KMS-11 (cell line): ENCODE data around the gene PAEP.

Experiments used
- H2AFZ ChIP-seq: fragments of 200-600 bp; sonication (generic); 2 replicates; pipeline ENCODE4 v1.6.1; 2016; ENCODE audit warnings: antibody characterized with exemption, mixed run types, low read depth
- H3K27ac ChIP-seq: fragments of 200-600 bp; sonication (generic); 2 replicates; pipeline ENCODE4 v1.6.1; 2016; ENCODE audit warnings: mild to moderate bottlenecking, mixed run types
- H3K27me3 ChIP-seq: fragments of 200-600 bp; sonication (generic); 2 replicates; pipeline ENCODE4 v1.6.1; 2017; ENCODE audit warnings: mild to moderate bottlenecking, low read depth, mixed run types, moderate library complexity; ENCODE audit not compliant: insufficient read depth
- H3K36me3 ChIP-seq: fragments of 200-600 bp; sonication (generic); 2 replicates; pipeline ENCODE4 v1.6.1; 2017; ENCODE audit warnings: mild to moderate bottlenecking, mixed run types; ENCODE audit not compliant: insufficient read depth
- H3K4me1 ChIP-seq: fragments of 200-600 bp; sonication (generic); 2 replicates; pipeline ENCODE4 v1.6.1; 2016; ENCODE audit warnings: mild to moderate bottlenecking, low read depth, mixed run types; ENCODE audit not compliant: poor library complexity, severe bottlenecking
- H3K4me2 ChIP-seq: fragments of 200-600 bp; sonication (generic); 2 replicates; pipeline ENCODE4 v1.7.0; 2016; ENCODE audit warnings: mild to moderate bottlenecking, mixed run types
- H3K4me3 ChIP-seq: fragments of 200-600 bp; sonication (generic); IDR thresholded peaks from 2 replicates; pipeline ENCODE4 v1.6.1; 2017; ENCODE audit warnings: low read depth, low read length, mixed read lengths; ENCODE audit not compliant: insufficient read depth
- H3K79me2 ChIP-seq: fragments of 200-600 bp; sonication (generic); 2 replicates; pipeline ENCODE4 v1.6.1; 2016; ENCODE audit warnings: low read depth, mixed run types; ENCODE audit not compliant: insufficient read depth
- H3K9ac ChIP-seq: fragments of 200-600 bp; sonication (generic); 2 replicates; pipeline ENCODE4 v1.6.1; 2016; ENCODE audit warnings: mild to moderate bottlenecking, mixed run types
- H4K20me1 ChIP-seq: fragments of 200-600 bp; sonication (generic); 2 replicates; pipeline ENCODE4 v1.6.1; 2016; ENCODE audit warnings: mild to moderate bottlenecking, mixed run types; ENCODE audit not compliant: insufficient read depth
- TF ChIP-seq, protein P1 (sequence below): fragments of 200-600 bp; sonication (generic); conservative IDR thresholded peaks from 2 replicates; pipeline ENCODE4 v1.6.1; 2017; ENCODE audit warnings: low read depth, mild to moderate bottlenecking, antibody characterized with exemption, low read length, moderate library complexity, mixed read lengths

The PAEP gene

DNA sequence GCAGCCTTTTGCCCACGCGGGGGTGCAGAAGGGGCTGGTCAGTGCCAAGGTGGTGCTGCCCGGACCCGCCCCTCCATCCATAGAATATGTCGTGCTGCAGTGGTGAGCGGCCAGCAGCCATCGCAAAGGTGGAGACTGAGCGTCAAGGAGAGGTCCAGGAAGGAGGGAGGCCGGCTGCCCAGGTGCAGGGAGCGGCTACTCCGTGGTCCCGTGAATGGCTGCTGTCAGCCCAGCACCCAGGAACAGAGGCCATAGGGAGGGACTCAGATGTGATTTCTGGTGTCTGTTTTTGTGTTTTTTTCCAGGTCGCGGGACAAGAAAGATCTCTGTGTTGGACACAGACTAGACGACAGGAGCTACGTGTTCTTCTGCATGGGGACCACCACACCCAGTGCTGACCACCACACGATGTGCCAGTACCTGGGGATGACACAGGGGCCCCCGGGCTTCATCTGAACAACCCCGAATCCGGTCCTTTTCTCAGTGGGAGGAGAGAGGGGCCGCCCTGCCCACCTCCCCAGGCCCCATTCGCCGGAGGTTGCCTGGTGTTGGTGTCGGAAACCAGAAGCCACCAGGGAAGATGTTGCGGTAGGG, 29.0 kb downstream of the PAEP start:
- Histone ChIP-seq H3K4me3 (no peak overlapping the region), H3K36me3 (no peaks in the 10 kb centered on the region), H3K27me3 (peaks cover 29% of the 10 kb centered on the region; the same call in 1 of the 2 replicates), H3K4me2 (no peak overlapping the region), H3K4me1 (no peaks in the 10 kb centered on the region), H3K9ac (no peak overlapping the region), H2AFZ (no peak overlapping the region), H3K79me2 (no peaks in the 10 kb centered on the region), H3K27ac (no peak overlapping the region), H4K20me1 (no peaks in the 10 kb centered on the region)
- TF ChIP-seq, protein P1, sequence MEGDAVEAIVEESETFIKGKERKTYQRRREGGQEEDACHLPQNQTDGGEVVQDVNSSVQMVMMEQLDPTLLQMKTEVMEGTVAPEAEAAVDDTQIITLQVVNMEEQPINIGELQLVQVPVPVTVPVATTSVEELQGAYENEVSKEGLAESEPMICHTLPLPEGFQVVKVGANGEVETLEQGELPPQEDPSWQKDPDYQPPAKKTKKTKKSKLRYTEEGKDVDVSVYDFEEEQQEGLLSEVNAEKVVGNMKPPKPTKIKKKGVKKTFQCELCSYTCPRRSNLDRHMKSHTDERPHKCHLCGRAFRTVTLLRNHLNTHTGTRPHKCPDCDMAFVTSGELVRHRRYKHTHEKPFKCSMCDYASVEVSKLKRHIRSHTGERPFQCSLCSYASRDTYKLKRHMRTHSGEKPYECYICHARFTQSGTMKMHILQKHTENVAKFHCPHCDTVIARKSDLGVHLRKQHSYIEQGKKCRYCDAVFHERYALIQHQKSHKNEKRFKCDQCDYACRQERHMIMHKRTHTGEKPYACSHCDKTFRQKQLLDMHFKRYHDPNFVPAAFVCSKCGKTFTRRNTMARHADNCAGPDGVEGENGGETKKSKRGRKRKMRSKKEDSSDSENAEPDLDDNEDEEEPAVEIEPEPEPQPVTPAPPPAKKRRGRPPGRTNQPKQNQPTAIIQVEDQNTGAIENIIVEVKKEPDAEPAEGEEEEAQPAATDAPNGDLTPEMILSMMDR = no peak

DNA sequence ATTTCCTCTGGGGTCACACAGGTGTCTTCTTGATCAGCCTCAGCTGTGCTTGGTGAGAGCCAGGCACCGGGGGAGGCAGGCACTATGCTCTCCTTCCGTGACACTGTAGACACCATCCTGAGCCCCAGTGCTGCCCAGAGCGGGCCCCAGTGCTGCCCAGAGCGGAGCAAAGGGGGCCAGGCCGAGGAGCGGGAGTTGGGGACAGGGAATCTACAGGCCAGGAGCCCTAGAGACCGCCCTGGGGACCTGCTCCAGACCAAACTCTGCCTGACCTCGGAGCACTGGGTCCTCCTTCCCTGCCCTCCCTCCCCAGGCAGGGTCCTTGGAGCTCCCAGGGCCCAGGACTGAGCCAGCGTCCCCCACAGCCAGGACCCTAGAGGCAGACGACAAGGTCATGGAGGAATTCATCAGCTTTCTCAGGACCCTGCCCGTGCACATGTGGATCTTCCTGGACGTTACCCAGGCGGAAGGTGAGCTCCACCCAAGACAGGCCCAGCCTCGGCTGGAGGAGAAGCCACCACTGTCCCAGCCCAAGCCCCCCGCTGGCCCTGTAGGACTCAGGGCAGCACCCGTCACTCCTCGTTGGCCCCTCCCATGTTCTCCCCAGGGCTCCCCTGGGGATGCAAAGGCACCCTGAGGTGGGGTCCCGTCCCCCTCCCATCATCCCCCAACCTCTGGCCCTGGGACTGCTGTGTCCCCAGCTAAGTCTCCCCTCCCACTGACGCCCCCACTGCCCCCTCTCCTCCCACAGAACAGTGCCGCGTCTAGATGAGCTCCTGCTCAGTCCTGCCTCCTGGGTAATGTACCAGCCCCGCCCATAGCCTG, 30.2 kb downstream of the PAEP start:
- H3K4me2 ChIP-seq = no peak overlapping the region
- TF ChIP-seq, protein P1 = no peak
- H3K4me3 ChIP-seq = no peak overlapping the region
- no peaks in the 10 kb centered on the region for H3K36me3 ChIP-seq
- no peaks in the 10 kb centered on the region for H4K20me1 ChIP-seq
- no peaks in the 10 kb centered on the region for H3K4me1 ChIP-seq
- H3K27me3 ChIP-seq = peaks cover 33% of the 10 kb centered on the region; the same call in 1 of the 2 replicates
- no peaks in the 10 kb centered on the region for H3K79me2 ChIP-seq
- H2AFZ ChIP-seq = no peak overlapping the region
- no peak overlapping the region for H3K9ac ChIP-seq
- no peak overlapping the region for H3K27ac ChIP-seq

DNA sequence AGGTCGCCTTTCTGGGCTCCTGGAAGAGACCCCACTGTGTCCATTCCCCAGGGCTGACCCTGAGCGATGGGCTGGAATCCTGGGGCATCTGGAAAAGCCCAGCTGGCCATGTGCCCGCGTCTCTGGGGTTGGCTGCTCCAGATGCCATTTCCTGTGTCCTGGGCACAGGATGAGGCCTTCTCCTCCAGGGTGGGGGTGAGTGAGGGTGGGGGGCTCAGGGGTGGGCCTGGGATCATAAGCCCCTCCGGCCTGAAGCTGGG, 30.7 kb downstream of the PAEP start:
- no peak overlapping the region for H3K4me3 ChIP-seq
- H3K27ac ChIP-seq = no peak overlapping the region
- no peak overlapping the region for H3K9ac ChIP-seq
- H3K4me1 ChIP-seq = no peaks in the 10 kb centered on the region
- no peaks in the 10 kb centered on the region for H4K20me1 ChIP-seq
- no peaks in the 10 kb centered on the region for H3K36me3 ChIP-seq
- H2AFZ ChIP-seq = no peak overlapping the region
- H3K79me2 ChIP-seq = no peaks in the 10 kb centered on the region
- TF ChIP-seq, protein P1 = no peak
- peaks cover 38% of the 10 kb centered on the region; the same call in 1 of the 2 replicates for H3K27me3 ChIP-seq
- H3K4me2 ChIP-seq = no peak overlapping the region

DNA sequence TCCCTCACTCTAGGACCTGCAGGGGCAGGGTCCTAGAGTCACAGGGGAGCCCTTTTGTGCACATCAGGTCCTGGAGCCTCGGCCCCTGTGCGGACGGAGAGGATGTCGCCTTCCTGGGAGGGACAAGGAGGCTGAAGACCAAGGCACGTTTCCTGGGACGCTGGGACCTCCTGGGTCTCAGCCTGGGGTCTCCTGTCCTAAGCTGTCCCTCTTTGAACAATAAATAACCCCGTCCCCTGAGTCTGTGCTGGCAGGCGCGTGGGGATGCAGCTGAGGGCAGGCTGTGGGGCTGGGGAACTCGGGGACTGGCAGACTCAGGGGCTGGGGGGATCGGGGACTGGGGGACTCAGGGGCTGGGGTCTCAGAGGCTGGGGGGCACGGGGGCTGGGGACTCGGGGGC, 31.1 kb downstream of the PAEP start:
- no peaks in the 10 kb centered on the region for H4K20me1 ChIP-seq
- peaks cover 42% of the 10 kb centered on the region; the same call in 1 of the 2 replicates for H3K27me3 ChIP-seq
- no peak overlapping the region for H3K9ac ChIP-seq
- TF ChIP-seq, protein P1 = no peak
- H3K36me3 ChIP-seq = no peaks in the 10 kb centered on the region
- H3K4me1 ChIP-seq = no peaks in the 10 kb centered on the region
- H3K79me2 ChIP-seq = no peaks in the 10 kb centered on the region
- no peak overlapping the region for H3K4me3 ChIP-seq
- no peak overlapping the region for H2AFZ ChIP-seq
- H3K4me2 ChIP-seq = no peak overlapping the region
- no peak overlapping the region for H3K27ac ChIP-seq
